CD4-positive, alpha-beta T cell treated with Interleukin-17A for 1 hour (primary cell): ENCODE measurements around the gene SPANXA2.
"Not testable (repeated sequence)": the region's sequence is repeated elsewhere in the genome, so short reads cannot be mapped to it uniquely, and the experiment has no call there.

Source experiments
- DNase-seq: peaks from one replicate; pipeline ENCODE4 v3.0.0-alpha.2; 2020

Gene SPANXA2, protein sequence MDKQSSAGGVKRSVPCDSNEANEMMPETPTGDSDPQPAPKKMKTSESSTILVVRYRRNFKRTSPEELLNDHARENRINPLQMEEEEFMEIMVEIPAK

DNA sequence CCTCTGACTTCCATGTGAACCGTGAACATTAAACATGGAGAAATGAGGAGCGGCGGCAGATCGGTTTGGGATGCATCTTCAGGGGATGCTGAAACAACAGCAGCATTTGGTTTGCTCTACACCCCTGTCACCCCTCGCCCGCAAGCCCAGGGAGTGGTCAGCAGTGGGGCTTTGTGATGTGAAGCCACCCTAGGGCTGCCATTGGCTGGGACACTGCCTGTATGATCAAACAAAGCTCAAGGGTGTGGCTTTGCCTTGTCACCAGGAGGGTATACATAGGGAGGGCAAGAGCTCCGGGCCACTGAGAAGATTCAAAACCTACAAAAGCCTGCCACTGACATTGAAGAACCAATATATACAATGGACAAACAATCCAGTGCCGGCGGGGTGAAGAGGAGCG is at the start of gene SPANXA2:
Gene SPANXA2 (plus strand): TSS at position 301 of the 400 bp plus-strand sequence. CDS start 60 bp downstream, at position 361.
- not testable (repeated sequence) for DNase-seq

DNA sequence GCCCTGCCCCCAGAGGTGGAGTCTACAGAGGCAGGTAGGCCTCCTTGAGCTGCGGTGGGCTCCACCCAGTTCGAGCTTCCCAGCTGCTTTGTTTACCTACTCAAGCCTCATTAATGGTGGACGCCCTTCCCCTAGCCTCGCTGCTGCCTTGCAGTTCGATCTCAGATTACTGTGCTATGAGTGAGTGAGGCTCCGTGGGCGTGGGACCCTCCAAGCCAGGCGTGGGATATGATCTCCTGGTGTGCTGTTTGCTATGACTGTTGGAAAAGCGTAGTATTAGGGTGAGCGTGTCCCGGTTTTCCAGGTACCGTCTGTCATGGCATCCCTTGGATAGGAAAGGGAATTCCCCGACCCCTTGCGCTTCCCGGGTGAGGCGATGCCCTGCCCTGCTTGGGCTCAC is 47.0 kb upstream of the SPANXA2 start:
- not testable (repeated sequence) for DNase-seq

DNA sequence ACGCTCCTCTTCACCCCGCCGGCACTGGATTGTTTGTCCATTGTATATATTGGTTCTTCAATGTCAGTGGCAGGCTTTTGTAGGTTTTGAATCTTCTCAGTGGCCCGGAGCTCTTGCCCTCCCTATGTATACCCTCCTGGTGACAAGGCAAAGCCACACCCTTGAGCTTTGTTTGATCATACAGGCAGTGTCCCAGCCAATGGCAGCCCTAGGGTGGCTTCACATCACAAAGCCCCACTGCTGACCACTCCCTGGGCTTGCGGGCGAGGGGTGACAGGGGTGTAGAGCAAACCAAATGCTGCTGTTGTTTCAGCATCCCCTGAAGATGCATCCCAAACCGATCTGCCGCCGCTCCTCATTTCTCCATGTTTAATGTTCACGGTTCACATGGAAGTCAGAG is 4.9 kb upstream of the SPANXA2 start, which contains the start of gene SPANXA1:
Gene SPANXA1 (minus strand): TSS at position 101 of the 400 bp plus-strand sequence. CDS start 60 bp downstream, at position 41.
- not testable (repeated sequence) for DNase-seq

DNA sequence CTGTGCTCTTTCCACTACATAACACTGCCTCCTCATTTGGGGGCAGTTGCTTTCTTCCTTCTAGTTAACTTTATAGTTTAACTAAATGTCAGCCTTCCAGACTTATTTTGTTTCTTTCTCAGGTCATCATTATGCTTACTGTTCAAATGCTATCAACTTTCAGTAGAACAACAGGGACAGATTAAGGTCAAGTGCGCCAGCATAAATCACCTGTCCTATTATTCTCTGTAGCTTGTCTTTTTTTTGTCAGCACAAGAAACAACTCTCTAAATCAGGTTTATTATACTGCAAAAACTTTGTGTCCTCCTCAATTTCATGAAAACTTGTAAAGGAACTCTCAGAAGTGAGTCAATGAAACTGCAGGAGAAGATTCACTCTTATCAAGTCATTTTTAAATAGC is 19.6 kb downstream of the SPANXA2 start:
- DNase-seq: no peak

DNA sequence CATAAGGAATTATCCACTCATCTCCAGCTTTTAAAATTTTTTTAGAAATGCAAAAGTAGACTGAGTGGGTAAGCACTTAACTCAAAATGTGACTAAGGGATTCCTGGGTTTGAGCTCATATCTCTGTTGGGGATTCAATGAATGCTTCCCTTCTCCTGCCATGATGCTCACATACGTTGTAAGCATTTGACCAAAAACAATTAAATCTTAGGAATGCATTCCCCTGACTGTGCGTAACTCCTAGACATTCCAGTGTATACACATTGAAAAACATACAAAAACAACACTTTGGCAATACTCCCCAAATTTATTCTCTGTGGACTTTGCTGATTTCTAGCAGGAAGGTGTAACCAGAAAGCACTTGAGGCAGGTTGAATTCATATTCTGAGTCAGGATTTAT is 29.8 kb downstream of the SPANXA2 start:
- DNase-seq: no peak

DNA sequence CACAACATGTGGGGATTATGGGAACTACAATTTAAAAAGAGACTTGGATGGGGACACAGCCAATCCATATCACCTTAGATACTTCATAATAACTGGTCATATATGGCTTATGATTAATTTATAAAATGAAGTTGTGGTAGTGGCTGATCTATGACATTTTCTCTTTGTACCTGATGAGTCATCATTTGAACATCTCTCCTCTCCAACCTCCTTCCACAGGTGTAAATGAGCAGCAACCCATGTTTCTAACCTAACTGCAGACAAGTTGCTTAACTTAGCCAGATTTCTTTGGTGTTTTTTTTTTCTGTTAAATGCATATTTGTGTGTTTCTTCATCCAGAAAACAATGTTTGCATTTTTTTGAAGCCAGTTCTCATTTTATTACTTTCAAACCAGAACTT is 42.6 kb downstream of the SPANXA2 start:
- DNase-seq: no peak

DNA sequence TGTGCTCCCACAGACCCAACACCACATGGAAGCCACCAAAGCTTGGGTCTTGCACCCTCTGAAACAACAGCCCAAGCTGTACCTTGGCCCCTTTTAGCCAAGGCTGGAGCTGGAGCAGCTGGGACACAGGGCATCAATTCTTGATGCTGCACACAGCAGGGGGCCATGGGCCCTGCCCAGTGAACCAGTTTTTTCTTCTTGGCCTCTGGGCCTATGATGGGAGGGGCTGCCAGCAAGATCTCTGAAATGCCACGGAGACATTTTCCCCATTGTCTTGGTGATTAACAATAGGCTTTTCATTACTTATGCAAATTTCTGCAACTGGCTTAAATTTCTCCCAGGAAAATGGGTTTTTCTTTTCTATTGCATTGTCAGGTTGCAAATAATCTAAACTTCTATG is 49.0 kb downstream of the SPANXA2 start:
- DNase-seq: no peak
